Sigmoid colon (tissue), 7 donors: ENCODE data around the gene VASH2. TPM values are rescaled to one million over a fixed set of nuclear protein-coding genes. Genes with fewer than 3 reads are reported as not detected.

Experiments used
- DNase-seq: peaks from one replicate; pipeline ENCODE4 v3.0.0-alpha.2; 2019
- H3K27ac ChIP-seq, 4 donors: fragments of 200-600 bp; sonication (generic); one replicate each; pipeline ENCODE4 v1.5.1; 2016 to 2019; ENCODE audit warnings: mild to moderate bottlenecking in 1 of 4
- H3K27me3 ChIP-seq, 3 donors: fragments of 200-600 bp; sonication (generic); one replicate each; pipeline ENCODE4 v1.5.1; 2019; ENCODE audit warnings: mild to moderate bottlenecking in 1 of 3
- H3K36me3 ChIP-seq, 4 donors: fragments of 200-600 bp; sonication (generic); one replicate each; pipeline ENCODE4 v1.5.1; 2016 to 2019
- H3K4me1 ChIP-seq, 4 donors: fragments of 200-600 bp; sonication (generic); one replicate each; pipeline ENCODE4 v1.5.1; 2017 to 2019
- H3K4me3 ChIP-seq, 4 donors: fragments of 200-600 bp; sonication (generic); one replicate each; pipeline ENCODE4 v1.5.1; 2017 to 2019; ENCODE audit warnings: mild to moderate bottlenecking in 2 of 4, moderate library complexity in 1 of 4
- H3K9me3 ChIP-seq, 4 donors: fragments of 200-600 bp in 3 of 4; sonication (generic) in 3 of 4; one replicate each; pipeline versions ENCODE4 v1.5.1 to v1.6.1; 2013 to 2019
- CTCF ChIP-seq, 4 experiments: fragments of 450-650 bp in 3 of 4; fragments of 200-600 bp in 1 of 4; IDR thresholded peaks; one replicate each; pipeline ENCODE4 v1.5.1; 2016 to 2019; ENCODE audit warnings: antibody characterized with exemption in 4 of 4, mild to moderate bottlenecking in 3 of 4, moderate library complexity in 2 of 4
- EP300 ChIP-seq, 4 donors: sonication (generic); formaldehyde crosslinking; IDR thresholded peaks; one replicate each; pipeline ENCODE4 v1.6.1; 2017; ENCODE audit warnings: antibody characterized with exemption in 4 of 4
- POLR2A ChIP-seq, 2 donors: fragments of 450-650 bp; IDR thresholded peaks; one replicate each; pipeline ENCODE4 v1.6.1; 2016; ENCODE audit warnings: antibody characterized with exemption in 2 of 2, mild to moderate bottlenecking in 2 of 2, moderate library complexity in 2 of 2
- POLR2AphosphoS5 ChIP-seq, 4 donors: sonication (generic); formaldehyde crosslinking; IDR thresholded peaks; one replicate each; pipeline ENCODE4 v1.6.1; 2017; ENCODE audit warnings: antibody characterized with exemption in 4 of 4
- WGBS, 2 donors: extraction: QIAGEN DNeasy Blood & Tissue Kit; methylation state at CpG; one replicate each; pipeline ENCODE4 v1.1.7; 2013; 5-methylcytosine and 5-hydroxymethylcytosine counted together
- intact Hi-C: fragments of 100-400 bp; cut with DNase I; formaldehyde crosslinking; loops from one replicate; pipeline ENCODE4 v1.15.1; 2023
- polyA plus RNA-seq, 3 donors: library from polyadenylated mRNA; stranded (reverse); fragments of 200-250 nt; gene quantifications; one replicate each; pipeline ENCODE4 v1.2.3, GENCODE V29; 2013
- total RNA-seq, 4 donors: library from RNA; depleted of rRNA; stranded (reverse); fragments of >200 nt; gene quantifications; one replicate each; pipeline ENCODE4 v1.1.0, GENCODE V29; 2016
- donor health status: healthy with polysubstance abuse.
- donor health status: Bipolar disorder and iron deficiency.
- donor health status: healthy.

The VASH2 gene
- total and polyA plus RNA-seq, 7 donors = under 0.01 to 2.1 (median 0.27) TPM

- no peaks in the 10 kb centered on the region for H3K4me1 ChIP-seq
- H3K27ac ChIP-seq = no peak overlapping the region
- H3K9me3 ChIP-seq = peaks cover 0 to 8% (median 2%) of the 10 kb centered on the region in 4 donors
- TF ChIP-seq POLR2AphosphoS5 (IDR thresholded peaks at IDR 0.05) (no peak), EP300 (IDR thresholded peaks at IDR 0.05) (no peak), POLR2A (IDR thresholded peaks at IDR 0.05) (no peak), CTCF (IDR thresholded peaks at IDR 0.05) (no peak)
- WGBS, 2 donors = 97 to 98% methylated on average over 3 of the region's 3 CpGs
- H3K27me3 ChIP-seq = no peaks in the 10 kb centered on the region
- no peak overlapping the region for H3K4me3 ChIP-seq
- intact Hi-C loops = no loop called here
- DNase-seq = no peak
- H3K36me3 ChIP-seq = no peaks in the 10 kb centered on the region
Observed at GRCh38 chr1:212937034-212937433, 13.3 kb upstream of the VASH2 start.

- 94 to 96% methylated on average over 6 of the region's 6 CpGs for WGBS, 2 donors
- no peak for TF ChIP-seq POLR2AphosphoS5 (IDR thresholded peaks at IDR 0.05)
- TF ChIP-seq EP300 (IDR thresholded peaks at IDR 0.05) = no peak
- TF ChIP-seq POLR2A (IDR thresholded peaks at IDR 0.05) = no peak
- TF ChIP-seq CTCF (IDR thresholded peaks at IDR 0.05) = no peak
Observed at GRCh38 chr1:212938846-212939245, 11.5 kb upstream of the VASH2 start.

GRCh38 chr1:212941452-212941851 lies 8.9 kb upstream of the VASH2 start:
- Histone ChIP-seq H3K4me3 (no peak overlapping the region), H3K27ac (no peak overlapping the region), H3K36me3 (no peaks in the 10 kb centered on the region), H3K4me1 (no peaks in the 10 kb centered on the region), H3K27me3 (no peaks in the 10 kb centered on the region), H3K9me3 (peaks cover 0 to 8% (median 2%) of the 10 kb centered on the region in 4 donors)
- intact Hi-C loops = no loop called here
- WGBS, 2 donors = 96% methylated on average over 1 of the region's 1 CpG
- DNase-seq = no peak
- TF ChIP-seq CTCF (IDR thresholded peaks at IDR 0.05) (no peak), POLR2A (IDR thresholded peaks at IDR 0.05) (no peak), POLR2AphosphoS5 (IDR thresholded peaks at IDR 0.05) (no peak), EP300 (IDR thresholded peaks at IDR 0.05) (no peak)

More at GRCh38 chr1:212938846-212939245, 11.5 kb upstream of the VASH2 start:
- Histone ChIP-seq H3K4me1 (no peaks in the 10 kb centered on the region), H3K9me3 (peaks cover 0 to 8% (median 2%) of the 10 kb centered on the region in 4 donors), H3K4me3 (no peak overlapping the region), H3K36me3 (no peaks in the 10 kb centered on the region), H3K27ac (no peak overlapping the region), H3K27me3 (no peaks in the 10 kb centered on the region)
- intact Hi-C loops = no loop called here
- no peak for DNase-seq

GRCh38 chr1:212942679-212943392 lies 7.5 kb upstream of the VASH2 start:
- Histone ChIP-seq H3K9me3 (peaks cover 0 to 8% (median 2%) of the 10 kb centered on the region in 4 donors), H3K4me3 (no peak overlapping the region), H3K4me1 (no peaks in the 10 kb centered on the region), H3K36me3 (no peaks in the 10 kb centered on the region), H3K27ac (no peak overlapping the region), H3K27me3 (no peaks in the 10 kb centered on the region)
- 87 to 88% methylated on average over 6 of the region's 6 CpGs for WGBS, 2 donors
- intact Hi-C loops = no loop called here
- TF ChIP-seq EP300 (IDR thresholded peaks at IDR 0.05) = no peak
- no peak for TF ChIP-seq POLR2A (IDR thresholded peaks at IDR 0.05)
- no peak for TF ChIP-seq POLR2AphosphoS5 (IDR thresholded peaks at IDR 0.05)
- no peak for TF ChIP-seq CTCF (IDR thresholded peaks at IDR 0.05)
- no peak for DNase-seq

- Histone ChIP-seq H3K4me1 (no peaks in the 10 kb centered on the region), H3K4me3 (no peak overlapping the region), H3K36me3 (no peaks in the 10 kb centered on the region), H3K27me3 (peaks cover 0 to 1% (median 0%) of the 10 kb centered on the region in 3 donors), H3K27ac (no peak overlapping the region), H3K9me3 (peaks cover 0 to 8% (median 2%) of the 10 kb centered on the region in 4 donors)
- intact Hi-C loops = no loop called here
- 89 to 90% methylated on average over 4 of the region's 4 CpGs for WGBS, 2 donors
- DNase-seq = no peak
- no peak for TF ChIP-seq CTCF (IDR thresholded peaks at IDR 0.05)
- TF ChIP-seq POLR2A (IDR thresholded peaks at IDR 0.05) = no peak
- TF ChIP-seq POLR2AphosphoS5 (IDR thresholded peaks at IDR 0.05) = no peak
- TF ChIP-seq EP300 (IDR thresholded peaks at IDR 0.05) = no peak
Observed at GRCh38 chr1:212943393-212943710, 7.0 kb upstream of the VASH2 start.
